Effector memory CD4-positive, alpha-beta T cell (primary cell): ENCODE measurements around the gene TBXA2R.

Source experiments
- DNase-seq, 3 donors: peaks; one replicate each; pipeline ENCODE4 v3.0.0-alpha.2; 2020
- H3K27ac ChIP-seq: 2 replicates; pipeline ENCODE4 v1.7.0; 2013; ENCODE audit warnings: mild to moderate bottlenecking, low read length, moderate library complexity; ENCODE audit not compliant: insufficient read depth, poor library complexity, severe bottlenecking
- H3K27me3 ChIP-seq: replicated peaks from 2 replicates; pipeline ENCODE4 v1.7.0; 2013; ENCODE audit warnings: mild to moderate bottlenecking, low read length; ENCODE audit not compliant: insufficient read depth, control insufficient read depth, poor library complexity, severe bottlenecking
- H3K36me3 ChIP-seq: 2 replicates; pipeline ENCODE4 v1.7.0; 2013; ENCODE audit warnings: mild to moderate bottlenecking, low read length, moderate library complexity; ENCODE audit not compliant: control insufficient read depth, insufficient read depth
- H3K4me1 ChIP-seq: 2 replicates; pipeline ENCODE4 v1.7.0; 2013; ENCODE audit warnings: low read length, mild to moderate bottlenecking; ENCODE audit not compliant: control insufficient read depth, insufficient read depth, poor library complexity, severe bottlenecking
- H3K4me3 ChIP-seq: 2 replicates; pipeline ENCODE4 v1.7.0; 2013; ENCODE audit warnings: low read length, low read depth, mild to moderate bottlenecking; ENCODE audit not compliant: insufficient read depth, poor library complexity, severe bottlenecking
- H3K9me3 ChIP-seq: 2 replicates; pipeline ENCODE4 v1.7.0; 2013; ENCODE audit warnings: mild to moderate bottlenecking, low read length, moderate library complexity; ENCODE audit not compliant: control insufficient read depth
- total RNA-seq, 3 donors: gene quantifications; one replicate each; lab custom pipeline; 2026; lab: John Stamatoyannopoulos, UW

TBXA2R gene
- total RNA-seq, result 0 to 0.69 (median 0.58) reads per million in 3 donors

DNA sequence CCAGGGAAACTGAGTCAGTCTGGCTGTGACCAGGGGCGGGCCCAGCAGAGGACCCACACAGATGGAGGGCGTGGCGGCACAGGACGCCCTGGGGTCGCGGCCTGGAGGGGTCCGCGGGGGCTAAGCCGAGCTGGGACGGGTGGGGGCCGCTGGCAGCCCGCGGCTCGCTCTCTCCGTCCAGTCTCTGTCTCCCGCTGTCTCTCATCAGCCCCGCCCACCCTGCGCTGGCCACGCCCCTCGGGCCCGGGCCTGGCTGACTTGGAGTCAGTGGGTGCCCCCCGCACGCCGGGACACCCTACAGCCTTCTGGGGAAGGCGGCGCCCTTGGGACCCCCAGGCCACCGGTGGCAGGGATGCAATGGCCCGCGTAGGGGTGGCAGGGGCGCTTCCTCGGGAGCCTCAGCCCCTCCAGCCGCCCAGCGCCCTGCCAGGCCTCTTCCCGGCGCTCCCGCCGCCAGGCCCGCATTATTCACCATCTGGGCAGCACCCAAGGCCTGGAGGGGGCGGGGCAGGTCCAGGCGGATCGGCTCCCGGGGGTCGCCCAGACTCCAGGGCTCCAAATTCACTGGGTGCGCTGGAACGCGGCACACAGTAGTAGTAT, at the start of gene TBXA2R:
Gene TBXA2R (minus strand): TSS at position 186 of the 600 bp plus-strand sequence. CDS start 6,241 bp downstream, outside the sequence.
- Histone ChIP-seq H3K27ac (no peak within 1 kb of the TSS), H3K9me3 (no peaks in the 10 kb centered on the region), H3K4me3 (peak within 1 kb of the TSS; percentile 41), H3K27me3 (no peaks in the 10 kb centered on the region), H3K4me1 (peaks cover 26% of the 10 kb centered on the region), H3K36me3 (peaks cover 13% of the 10 kb centered on the region)
- peak in 1 of 3 donors; percentile 20 for DNase-seq

DNA sequence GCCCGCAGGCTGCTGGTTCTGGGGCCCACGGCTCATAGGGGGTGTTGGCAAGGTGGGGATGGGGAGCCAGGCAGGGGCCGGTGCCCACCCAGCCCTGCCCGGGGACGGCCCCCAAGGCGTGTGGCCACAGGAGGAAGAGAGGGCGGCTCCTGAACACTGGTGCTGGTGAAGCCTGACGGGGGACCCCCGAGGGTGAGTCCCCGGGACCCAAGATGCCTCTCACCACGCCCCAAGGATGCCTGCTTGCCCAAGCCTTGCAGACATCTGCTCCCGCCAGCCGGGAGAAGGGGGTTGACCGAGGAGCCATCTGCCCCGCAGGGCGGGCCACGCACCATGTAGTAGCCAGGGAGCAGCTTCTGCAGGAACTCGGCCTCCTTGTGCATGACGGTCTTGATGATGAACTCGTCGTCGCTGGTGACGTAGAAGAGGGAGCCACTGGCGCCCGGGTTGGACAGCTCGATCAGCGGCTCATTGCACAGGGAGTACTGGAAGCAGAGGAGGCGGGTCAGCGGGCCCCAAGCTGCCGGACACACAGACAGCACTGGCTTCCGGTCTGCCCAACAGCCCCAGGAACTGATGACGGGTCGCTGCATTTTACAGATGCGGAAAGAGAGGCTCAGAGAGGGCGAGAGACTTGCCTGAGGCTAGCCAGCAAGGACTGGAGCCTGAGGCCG, 49.5 kb upstream of the TBXA2R start:
- Histone ChIP-seq H3K36me3 (peaks cover 51% of the 10 kb centered on the region), H3K27ac (no peak overlapping the region), H3K9me3 (no peaks in the 10 kb centered on the region), H3K4me1 (no peaks in the 10 kb centered on the region), H3K4me3 (no peak overlapping the region), H3K27me3 (no peaks in the 10 kb centered on the region)
- DNase-seq, result no peak

DNA sequence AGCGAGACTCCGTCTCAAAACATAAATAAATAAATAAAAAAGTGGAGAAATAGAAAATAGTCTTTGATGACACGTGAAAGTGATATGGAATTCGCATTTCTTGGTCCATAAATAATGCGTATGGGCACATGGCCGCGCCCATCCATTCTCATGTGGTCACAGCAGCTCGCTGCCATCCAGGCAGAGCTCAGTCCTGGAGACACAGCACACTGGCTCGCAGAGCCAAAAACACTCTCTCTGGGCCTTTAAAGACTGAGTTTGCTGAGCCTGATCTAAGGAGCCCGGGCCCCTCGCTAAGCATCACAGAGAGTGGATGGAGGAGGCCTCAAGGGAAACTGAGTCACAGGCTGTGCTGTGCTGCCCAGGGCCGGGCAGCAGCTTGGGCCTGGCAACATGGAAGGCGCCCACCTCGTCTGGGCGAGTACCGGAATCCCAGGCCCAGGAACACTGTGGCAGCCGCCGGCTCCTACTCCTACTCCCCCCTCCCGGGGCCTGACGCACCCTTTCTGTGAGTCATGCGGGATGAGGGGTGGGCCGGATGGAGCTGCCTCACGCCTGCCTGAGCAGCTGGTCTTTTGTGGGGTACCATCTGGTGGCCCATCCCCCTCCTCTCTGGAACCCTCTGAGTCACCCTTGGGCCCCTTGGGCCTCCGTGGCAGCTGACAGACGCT, 48.9 kb upstream of the TBXA2R start:
- H3K36me3 ChIP-seq, result peaks cover 51% of the 10 kb centered on the region

DNA sequence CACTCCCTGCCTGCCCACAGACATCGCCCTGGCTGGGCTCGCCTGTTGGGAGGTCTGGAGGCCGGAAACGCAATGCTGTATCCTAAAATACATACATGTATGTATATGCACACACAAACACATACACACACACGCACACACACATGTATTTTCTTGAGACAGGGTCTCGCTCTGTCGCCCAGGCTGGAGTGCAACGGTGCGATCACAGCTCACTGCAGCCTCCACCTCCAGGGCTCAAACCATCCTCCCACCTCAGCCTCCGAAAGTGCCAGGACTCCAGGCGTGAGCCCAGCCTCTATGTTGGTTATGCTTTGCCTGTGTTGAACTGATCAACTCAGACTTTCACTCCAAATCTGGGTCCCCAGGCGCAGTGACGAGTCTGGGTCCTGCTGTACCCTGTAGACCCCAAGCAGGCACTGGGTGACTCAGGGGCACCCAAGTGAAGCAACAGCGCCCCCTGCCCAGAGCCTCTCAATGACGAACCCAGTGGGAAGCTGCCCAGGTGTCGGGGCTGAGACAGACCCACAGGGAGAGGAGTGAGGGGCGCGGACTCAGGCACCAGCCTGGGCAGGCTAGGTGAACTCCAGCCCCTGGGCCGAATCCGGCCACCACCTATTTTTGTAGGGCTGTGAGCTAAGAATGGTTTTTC, 47.3 kb upstream of the TBXA2R start:
- H3K36me3 ChIP-seq, result peaks cover 47% of the 10 kb centered on the region
- DNase-seq, result no peak

More for the DNA sequence above, 48.9 kb upstream of the TBXA2R start:
- Histone ChIP-seq H3K4me1 (no peaks in the 10 kb centered on the region), H3K4me3 (no peak overlapping the region), H3K27me3 (no peaks in the 10 kb centered on the region), H3K9me3 (no peaks in the 10 kb centered on the region), H3K27ac (no peak overlapping the region)
- DNase-seq, result no peak

DNA sequence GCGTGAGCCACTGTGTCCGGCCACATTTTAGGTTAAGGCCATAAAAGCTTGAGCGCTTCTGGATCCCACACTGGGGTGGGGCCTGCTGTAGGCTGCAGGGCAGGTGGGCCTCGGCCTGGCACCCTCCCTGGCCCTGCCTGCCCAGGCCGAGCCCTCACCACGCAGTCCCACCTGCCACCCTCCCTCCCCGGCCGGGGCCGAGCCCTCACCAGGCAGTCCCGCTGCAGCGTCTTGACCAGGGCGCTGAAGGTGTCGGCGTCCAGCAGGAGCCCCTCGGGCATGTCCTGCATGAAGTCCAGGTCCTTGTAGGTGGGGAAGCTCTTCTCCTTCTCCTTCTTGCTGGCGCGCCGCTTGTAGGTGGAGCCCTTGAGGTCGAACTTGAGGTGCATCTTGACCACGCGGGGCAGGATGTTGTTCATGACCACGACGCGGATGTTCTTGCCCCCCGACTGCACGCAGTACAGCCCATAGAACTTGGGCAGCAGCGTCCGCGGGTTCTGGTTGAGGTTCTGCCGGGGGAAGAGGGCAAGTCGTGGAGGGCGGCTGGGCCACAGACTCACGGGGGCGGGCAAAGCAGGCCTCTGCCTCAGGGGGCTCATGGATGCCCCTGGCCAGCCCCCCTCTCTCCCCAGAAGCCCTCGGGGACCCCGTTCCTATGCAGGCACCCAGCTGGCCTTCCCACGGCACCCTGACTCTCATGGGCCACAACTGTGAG, 46.6 kb upstream of the TBXA2R start:
- no peaks in the 10 kb centered on the region for H3K9me3 ChIP-seq
- no peak overlapping the region for H3K27ac ChIP-seq
- no peak overlapping the region for H3K4me3 ChIP-seq
- H3K36me3 ChIP-seq, result peaks cover 42% of the 10 kb centered on the region
- no peak for DNase-seq
- no peaks in the 10 kb centered on the region for H3K4me1 ChIP-seq
- no peaks in the 10 kb centered on the region for H3K27me3 ChIP-seq

More for the DNA sequence above, 47.3 kb upstream of the TBXA2R start:
- Histone ChIP-seq H3K27me3 (no peaks in the 10 kb centered on the region), H3K27ac (no peak overlapping the region), H3K9me3 (no peaks in the 10 kb centered on the region), H3K4me1 (no peaks in the 10 kb centered on the region), H3K4me3 (no peak overlapping the region)

DNA sequence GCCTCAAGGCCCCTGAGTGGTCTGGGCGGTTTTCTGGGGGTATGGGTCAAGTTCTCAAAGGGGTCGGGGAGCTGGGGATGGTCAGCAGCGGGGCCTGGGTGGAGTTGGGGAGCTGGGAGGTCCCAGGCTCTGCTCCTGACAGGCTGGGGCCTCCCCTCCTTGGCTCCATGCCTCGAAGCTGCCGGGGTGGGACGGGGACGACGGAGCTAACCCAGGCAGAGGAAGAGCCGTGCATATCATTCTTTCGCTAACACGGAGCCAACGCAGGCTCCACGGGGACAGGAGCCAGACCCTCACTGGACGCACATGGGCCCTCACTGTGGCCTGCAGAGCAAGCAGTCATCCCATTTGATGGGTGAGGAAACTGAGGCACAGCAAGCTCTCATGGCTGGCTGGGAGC, 45.7 kb upstream of the TBXA2R start:
- no peaks in the 10 kb centered on the region for H3K27me3 ChIP-seq

DNA sequence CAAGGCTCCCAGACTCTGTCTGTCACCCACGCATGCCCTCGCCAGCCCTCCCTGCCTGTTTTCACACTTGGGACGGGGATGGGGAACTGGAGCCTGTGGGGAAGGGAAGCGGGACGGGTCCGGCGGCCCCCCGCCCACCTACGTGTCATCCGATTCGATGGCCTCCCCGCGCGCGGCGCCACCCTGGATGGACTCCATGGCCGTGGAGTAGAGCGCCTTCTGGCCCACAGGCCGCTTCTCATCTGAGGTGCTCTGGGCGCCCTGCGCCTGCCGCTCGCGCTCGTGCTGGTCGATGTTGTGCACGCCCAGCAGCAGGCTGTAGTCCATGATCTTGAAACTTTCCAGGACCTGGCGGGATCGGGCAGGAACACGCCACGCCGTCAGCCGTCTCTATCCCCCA, 45.0 kb upstream of the TBXA2R start:
- H3K27me3 ChIP-seq, result no peaks in the 10 kb centered on the region
- H3K9me3 ChIP-seq, result no peaks in the 10 kb centered on the region
- no peak overlapping the region for H3K27ac ChIP-seq
- no peak for DNase-seq
- H3K4me3 ChIP-seq, result no peak overlapping the region
- no peaks in the 10 kb centered on the region for H3K4me1 ChIP-seq
- H3K36me3 ChIP-seq, result peaks cover 27% of the 10 kb centered on the region

More for the DNA sequence above, 45.7 kb upstream of the TBXA2R start:
- Histone ChIP-seq H3K27ac (no peak overlapping the region), H3K4me3 (no peak overlapping the region), H3K9me3 (no peaks in the 10 kb centered on the region), H3K4me1 (no peaks in the 10 kb centered on the region), H3K36me3 (peaks cover 33% of the 10 kb centered on the region)
- DNase-seq, result no peak

DNA sequence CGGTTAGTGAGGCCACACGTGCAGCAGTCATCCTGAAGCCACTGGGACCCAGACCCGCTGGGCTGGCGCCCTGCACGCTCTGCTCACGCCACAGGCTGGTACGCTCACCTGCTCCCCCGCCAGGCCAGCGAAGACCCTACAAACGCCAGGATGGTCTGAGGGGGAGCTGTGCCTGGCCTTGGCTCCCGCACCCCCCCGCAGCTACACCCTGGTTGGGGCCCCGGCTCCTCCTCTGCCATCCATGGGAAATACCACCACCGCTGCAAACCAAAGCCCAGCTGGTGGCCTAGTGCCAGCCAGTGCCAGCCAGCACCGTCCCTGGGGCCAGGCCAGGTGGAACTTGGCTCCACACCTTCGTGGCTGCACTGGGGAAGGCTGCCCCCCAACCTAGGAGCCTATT, 43.2 kb upstream of the TBXA2R start:
- Histone ChIP-seq H3K36me3 (peaks cover 26% of the 10 kb centered on the region), H3K27me3 (no peaks in the 10 kb centered on the region), H3K4me1 (no peaks in the 10 kb centered on the region), H3K27ac (no peak overlapping the region), H3K4me3 (no peak overlapping the region), H3K9me3 (no peaks in the 10 kb centered on the region)
- no peak for DNase-seq

DNA sequence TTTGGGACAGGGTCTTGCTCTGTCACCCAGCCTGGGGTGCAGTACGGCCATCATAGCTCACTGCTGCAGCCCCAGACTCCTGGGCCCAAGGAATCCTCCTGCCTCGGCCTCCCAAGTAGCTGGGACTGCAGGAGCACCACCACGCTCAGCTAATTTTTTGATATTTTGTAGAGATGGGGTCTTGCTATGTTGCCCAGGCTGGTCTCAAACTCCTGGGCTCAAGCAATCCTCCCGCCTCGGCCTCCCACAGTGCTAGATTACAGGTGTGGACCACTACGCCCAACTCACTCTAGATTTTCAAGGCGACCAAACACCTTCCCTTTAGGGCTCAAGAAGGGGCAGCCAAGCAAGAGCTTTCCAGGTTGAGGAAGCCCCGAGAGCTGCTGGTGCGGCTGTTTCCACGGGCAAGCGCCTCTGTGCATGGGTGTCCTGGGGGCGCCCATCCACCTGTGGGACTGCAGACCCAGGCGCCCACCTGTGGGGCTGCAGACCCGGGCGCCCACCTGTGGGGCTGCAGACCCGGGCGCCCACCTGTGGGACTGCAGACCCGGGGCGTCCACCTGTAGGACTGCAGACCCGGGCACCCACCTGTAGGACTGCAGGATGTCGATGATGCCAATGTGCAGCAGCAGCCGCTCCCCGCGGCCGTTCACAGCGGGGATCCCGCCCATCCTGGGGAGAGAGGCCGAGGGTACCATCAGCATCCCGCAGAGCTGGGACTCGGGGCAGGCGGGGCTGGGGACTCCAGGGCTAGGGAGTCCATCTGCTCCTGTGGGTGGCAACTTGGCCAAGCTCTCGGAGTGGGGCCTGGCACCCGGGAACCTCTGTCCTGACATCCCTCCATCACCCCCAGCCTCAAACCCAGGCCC, 41.6 kb upstream of the TBXA2R start:
- no peak overlapping the region for H3K27ac ChIP-seq
- H3K27me3 ChIP-seq, result no peaks in the 10 kb centered on the region
- H3K4me3 ChIP-seq, result no peak overlapping the region
- H3K4me1 ChIP-seq, result no peaks in the 10 kb centered on the region
- no peak for DNase-seq
- H3K9me3 ChIP-seq, result no peaks in the 10 kb centered on the region
- peaks cover 25% of the 10 kb centered on the region for H3K36me3 ChIP-seq
